Activated gamma-delta T cell treated with Interleukin-2 at 50 U/mL for 16 hours (primary cell): ENCODE measurements around the gene PTPRS.

Source experiments
- DNase-seq: peaks from one replicate; pipeline ENCODE4 v3.0.0-alpha.2; 2020

PTPRS gene

DNA sequence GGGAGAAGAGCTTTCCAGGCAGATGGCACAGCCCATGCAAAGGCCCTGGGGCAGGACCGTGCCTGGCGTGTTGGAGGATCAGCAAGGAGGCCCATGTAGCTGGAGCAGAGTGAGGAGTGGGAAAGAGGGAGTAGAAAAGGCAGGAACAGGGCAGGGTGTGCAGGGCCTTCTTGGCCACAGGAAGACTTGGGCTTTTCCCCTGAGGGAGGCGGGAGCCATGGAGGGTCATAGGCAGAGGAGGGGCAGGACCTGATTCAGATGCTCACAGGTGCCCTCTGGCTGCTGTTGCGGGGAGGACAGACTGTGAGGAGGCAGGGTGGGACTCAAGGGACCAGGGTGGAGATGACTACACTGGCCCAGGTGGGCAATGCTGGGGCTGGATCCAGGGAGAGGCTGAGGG lies 13.8 kb upstream of the PTPRS start:
- DNase-seq = no peak

DNA sequence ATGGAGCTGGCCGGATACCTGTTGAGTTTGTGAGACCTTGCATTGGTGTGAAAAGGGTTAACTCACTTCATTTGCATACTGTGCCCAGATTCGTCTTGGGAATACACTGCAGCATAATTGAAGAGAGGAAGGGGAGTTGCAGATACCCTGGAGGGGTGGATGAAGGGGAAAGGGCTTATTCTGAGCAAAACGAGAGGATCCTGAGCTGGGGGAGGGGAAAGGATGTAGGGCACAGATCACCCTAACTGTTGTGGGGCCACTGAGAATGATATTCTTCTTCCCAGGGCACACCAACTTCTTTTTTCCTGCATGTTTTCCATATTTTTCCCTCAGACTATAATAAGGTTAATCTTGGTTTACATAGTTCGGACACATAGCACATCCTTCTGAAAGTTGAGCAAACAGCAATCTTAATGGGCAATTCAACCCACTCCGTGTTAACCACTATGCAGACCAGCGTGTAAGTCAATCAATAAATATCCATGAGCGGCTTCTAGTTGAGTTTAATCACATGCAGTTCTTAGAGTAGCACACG lies 11.7 kb upstream of the PTPRS start:
- no peak for DNase-seq

DNA sequence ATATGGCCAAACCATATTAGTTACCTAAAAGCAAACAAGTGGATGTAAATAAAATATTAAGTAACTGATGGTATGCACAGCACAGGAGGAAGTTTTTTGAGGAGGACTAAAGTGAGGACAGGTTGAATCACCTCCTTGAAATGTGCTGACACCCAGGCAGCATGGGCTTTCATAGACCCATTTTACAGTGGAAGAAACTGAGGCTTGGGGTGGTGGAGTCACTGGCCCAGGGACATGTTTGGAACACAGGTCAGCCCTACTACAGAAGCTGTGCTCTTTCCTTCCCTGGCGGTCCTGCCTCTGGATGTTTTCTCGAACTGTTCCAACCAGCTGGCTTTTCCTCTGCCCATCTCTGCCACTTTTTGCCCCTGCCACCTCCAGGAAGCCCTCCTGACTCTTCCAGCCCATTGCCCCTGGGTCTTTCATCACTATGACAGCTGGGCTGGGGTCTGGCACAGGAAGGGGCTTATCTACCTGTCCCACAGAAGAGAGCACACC lies 11.2 kb upstream of the PTPRS start:
- no peak for DNase-seq

DNA sequence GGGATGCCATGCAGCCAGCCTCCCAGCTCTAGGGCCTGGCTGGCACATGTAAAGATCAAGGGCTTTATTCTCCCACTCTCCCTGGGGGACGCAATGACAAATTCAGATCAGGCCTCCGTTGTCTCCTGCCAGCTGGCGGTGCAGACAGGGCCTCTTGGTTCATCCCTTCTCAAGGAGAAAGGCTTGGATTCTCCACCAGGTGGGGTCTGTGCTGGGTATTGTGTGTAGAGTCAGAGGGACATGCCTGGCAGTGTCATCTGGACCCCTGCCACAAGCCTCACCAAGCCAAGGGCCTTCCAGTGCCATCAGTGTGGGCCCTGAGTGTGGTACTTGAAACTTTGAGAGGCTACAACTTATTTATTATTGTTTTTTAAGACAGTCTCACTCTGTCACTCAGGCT lies 8.4 kb upstream of the PTPRS start:
- DNase-seq = no peak

DNA sequence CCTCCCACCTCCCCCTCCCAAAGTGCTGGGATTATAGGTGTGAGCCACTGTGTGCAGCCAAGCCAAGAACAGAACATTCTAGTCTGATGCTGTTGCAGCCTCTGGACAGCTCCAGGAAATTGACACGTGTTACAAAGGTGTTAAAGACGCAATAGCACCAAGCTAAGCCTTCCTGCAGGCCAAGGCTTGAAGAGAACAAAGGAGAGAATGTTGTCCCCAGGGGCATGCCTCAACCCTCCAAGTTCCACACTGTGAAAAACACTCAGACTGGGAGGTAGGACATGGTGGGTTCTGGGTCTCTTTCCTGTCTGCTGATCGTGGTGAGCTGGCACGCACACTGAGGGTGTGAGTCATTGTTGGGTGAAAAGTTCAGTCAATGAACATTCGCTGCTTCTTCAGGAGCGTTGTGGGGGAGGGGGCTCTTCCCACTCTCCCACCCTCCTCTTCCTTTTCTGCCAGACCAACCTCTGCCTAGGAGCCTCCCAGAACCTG lies 5.3 kb upstream of the PTPRS start:
- no peak for DNase-seq

DNA sequence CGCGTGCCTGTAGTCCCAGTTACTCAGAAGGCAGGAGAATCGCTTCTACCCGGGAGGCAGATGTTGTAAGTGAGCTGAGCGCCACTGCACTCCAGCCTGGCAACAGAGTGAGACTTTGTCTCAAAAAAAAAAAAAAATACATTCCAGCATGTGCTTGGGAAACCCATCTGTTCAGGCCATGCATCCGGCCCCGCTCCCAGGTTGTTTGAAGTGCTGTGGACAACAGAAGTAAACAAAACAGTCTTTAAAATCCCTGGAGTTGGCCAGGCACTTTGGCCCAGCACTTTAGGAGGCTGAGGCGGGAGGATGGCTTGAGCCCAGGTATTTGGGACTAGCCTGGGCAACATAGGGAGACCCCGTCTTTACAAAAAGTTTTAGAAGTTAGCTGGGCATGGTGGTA lies 3.2 kb upstream of the PTPRS start:
- DNase-seq = no peak

DNA sequence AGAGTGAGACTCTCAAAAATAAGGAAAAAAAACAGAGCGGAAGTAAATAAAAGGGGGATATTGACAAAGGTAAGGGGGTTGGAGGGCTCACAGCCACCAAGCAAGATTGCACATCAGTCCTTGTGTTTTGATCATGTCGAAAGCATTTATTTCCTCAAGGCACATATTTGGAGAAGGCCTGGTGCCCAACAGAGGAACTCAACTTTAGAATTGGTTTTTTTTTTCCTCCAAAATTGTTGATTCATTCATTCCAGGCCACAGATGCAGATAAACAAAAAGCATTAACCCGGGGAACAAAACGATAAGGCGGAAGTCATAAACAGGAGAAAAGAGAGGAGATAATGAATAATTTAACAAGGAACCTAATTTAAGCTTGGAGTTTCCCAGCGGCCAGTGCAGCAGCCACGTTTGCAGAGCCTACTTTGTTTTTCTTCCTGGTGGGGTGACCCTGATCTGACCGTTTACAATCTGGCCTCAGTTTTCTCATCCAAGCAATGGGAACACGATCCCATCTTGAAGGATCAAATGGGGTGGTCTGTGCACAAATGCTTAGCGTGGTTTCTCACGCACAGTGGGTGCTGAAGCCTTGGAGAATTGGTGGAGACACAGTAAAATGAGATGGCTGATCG lies 2.1 kb upstream of the PTPRS start:
- DNase-seq = no peak

DNA sequence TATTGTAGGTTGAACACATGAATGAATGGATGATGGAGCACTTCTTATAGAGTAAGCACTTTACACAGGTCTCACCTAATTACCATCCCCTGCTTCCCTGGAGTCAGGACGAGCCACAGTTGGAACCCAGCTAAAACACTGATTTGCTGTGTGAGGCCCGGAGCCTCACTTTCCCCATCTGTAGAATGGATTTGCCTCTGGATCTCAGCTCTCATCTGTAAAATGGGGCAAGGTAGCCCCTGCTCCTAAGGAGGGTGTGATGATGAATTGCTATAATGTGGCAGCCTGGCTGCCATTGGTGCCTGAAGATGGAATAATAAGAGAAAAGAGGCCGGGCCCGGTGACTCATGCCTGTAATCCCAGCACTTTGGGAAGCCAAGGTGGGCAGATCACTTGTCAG lies 1.4 kb upstream of the PTPRS start:
- no peak for DNase-seq

DNA sequence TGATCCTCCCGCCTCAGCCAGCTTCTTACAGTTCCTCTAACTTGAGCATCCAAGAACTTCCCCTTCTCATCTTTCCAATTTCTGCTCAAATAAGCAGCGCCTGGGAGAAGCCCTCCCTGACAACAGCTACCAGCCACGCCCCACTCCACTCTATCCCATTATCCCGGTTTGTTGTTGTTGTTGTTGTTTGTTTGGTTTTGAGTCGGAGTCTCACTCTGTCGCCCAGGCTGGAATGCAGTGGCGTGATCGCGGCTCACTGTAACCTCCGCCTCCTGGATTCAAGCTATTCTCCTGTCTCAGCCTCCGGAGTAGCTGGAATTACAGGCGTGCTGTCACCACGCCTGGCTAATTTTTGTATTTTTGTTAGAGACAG lies 822 bp upstream of the PTPRS start:
- no peak for DNase-seq

DNA sequence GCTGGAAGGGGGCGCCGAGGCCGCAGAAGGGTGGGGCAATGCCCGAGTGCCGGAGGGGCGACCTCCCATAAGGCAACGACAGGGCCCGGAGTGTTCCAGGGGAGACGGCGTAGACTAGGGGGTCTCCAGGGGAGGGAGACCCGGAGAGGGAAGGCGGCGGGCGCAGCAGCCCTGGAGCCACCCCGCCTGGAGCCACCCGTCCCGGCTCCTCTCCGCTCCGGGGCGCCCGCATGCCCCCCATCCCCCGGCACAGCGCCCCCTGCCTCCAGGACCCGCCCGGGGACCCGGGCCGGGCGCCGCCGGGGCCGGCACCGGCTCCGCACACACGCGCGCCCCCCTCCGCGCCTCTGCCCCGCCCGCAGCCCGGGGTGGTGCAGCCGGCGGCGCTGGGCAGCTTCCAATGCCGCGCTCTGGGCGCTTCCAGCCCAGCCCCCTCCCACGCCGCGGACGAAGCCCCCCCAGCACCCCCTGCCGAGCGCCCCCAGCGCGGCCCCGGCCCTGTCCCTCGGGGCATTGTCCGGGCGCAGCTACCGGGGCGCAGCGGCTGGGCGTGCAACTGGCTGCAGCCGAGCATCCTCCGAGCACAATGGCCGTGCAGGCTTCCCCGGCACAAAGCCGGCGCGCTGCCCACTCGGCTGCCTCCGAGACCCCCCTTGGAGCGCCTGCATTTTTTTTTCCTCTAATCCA lies 519 bp downstream of the PTPRS start:
- DNase-seq = no peak

DNA sequence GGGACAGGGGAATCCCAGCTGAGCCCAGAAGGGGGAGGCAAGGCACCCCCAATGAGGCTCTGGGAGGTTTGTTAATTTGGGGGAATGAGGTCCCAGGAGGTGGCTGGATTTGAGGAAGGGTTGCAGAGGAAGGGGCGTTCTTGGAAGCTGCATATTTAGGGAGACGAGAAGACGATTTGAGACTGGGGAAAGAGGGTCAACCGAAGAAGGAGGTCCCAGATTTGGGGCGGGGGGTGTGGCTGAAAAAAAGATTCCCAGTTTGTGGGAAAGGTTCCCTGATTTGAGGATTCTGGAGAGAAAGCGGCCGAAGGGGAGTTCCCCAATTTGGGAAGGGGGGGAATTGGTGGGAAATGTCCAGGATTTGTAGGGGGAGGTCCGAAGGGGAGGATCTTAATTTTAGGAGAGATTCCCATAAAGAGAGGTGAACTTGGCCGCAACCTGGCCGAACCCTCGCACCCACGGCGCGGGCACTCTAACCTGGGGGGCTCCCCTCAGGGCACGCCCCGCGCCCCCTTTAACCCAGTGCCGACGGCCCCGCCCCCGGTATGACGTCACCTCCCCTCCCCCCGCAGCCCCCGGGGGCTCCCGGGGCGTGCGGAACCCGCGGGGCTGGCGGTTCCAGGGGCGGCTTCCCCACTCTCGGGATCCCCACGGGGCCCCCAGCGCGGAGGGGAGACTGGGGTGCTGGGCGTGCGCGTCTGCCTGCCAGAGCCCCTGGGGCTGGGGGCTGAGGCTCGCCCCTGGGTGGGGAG lies 1.2 kb downstream of the PTPRS start:
- DNase-seq = no peak

DNA sequence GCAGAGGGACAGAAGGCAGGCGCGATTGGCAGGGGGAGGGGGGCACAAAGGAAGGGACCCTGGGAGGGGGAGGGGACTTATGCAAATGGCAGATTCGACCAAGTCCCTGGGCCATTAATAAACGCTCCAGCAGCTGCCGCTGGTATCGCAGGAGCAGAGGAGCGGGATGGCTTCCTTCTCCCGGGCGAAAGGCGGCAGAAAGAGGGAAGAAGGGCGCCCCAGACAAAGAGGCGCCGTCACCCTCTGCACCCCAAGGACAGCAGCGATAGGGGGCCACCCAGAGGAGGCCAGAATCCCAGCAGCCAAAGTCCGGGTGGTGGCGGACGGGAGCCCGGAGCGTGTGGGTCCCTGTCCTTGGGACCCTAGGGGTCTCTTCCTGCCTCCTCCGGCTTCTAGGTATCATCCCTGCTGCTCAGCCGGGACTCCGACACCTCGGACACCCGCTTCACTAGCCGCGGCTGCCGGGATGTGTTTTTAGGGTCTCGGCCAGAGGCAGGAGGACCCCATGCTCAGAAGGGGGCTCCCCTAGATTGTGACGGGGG lies 1.9 kb downstream of the PTPRS start:
- no peak for DNase-seq

DNA sequence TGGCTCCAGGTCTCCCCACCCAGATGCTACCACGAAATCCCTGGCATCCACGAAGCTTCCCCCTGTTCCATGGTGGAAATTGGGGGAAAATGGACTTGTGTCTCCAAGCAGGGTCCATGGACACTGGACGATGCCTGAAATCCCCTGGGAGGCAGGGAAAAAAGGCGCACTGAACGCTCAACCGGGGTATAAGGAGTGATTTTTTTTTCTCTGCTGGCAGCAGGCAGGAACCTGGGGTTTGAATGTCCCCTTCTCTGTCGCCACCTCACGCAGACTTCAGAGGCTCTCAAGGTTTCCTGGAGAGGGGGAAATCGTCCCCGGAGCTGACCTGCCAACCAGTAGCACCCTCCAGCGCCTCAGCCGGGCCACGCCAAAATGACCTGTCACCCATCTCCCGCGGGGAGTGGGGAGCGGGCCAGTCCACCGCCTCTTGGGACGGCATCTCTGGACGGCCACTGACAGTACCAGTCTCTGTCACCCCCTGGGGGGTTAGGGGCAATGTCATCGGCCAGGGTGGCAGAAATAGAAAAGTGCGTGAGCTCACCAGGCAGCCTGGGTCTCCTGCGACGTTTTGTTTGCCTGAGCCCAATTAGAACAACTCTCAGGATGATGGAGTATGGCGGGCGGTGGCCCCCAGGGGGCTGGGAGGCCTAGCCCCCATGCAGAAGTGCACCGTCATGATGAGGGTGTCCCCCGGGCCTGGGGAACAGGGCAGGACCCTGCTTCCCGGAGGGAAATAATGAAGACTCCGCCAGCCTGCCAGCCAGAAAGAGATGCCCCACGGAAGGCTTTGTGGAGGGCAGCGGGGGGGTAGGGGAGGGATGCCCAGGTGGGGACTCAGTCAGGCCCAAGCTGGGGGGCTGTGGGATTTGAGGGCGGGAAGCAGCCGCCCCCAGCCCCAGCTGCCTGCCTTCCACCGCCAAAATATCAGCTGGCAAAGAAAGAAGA lies 2.6 kb downstream of the PTPRS start:
- no peak for DNase-seq

DNA sequence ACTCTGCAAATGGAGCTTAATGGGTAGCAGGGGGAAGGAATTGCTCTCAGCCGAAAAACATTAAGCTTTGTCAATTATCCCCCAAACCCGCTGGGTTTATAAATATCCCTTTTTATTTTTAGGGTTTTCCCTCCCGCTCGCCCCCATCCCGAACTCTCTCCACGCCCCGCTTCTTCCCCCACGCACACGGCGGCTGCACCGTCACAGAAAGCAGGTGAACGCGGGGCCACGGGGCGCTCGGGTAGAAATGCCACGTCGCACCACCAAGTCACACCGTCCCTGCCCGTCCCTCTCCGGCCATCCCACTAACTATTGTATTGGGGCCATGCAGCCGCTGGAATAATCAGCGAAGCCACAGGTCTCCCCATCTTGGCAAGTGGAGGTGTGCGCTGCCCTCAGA lies 3.5 kb downstream of the PTPRS start:
- no peak for DNase-seq

DNA sequence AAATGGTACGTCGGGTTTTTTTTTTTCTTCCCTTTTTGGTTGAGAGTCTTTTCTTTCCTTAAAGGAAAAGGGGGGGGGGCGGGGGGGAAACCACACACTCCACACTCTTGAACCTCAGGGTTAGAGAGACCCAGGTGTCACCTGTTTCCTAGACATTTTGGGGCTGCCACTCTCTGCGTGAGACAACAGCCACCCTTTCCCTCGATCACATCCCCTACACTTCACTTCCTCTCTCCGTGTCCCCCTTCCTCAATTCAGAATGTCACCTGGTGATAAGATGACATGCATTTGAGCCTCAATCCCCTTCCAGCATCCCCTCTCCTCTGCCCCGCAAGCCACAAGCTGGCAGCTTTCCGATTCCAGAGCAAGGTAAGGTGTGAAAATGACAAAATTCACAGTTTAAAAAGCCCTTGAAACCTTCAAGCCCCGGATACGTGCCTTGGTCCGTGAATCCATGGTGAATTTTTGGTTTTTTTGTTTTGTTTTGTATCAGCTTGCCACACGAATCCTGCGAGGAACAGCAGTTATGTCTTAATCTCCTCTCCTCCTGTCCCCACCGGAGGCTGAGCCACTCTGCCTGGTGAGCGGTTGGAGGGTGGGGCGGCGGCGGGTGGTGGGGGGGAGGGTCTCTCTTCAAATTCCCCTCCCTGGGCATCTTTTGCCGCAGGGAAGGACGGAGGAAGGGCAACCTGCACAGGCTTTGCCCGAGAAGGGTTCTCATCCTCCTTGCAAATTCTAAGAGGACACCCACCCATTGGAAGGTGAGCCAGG lies 4.2 kb downstream of the PTPRS start:
- DNase-seq = no peak

DNA sequence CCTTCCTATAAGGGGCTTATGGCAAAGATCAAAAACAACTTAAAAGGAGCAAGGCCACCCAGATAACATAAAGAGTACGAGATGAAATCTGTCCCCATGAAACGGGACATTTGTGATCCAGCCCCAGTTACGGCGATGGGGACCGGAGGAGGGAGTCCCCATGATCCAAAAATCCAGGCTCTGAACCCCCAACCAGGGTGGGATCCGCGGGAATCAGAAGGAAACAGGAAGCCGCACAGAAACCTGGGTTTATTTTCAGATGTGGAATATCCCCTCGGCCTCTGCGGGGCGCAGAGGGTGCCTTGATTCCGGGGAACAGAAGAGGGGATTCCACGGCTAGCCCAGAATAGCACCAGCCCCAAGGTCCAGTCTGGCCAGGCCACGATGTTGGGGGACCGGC lies 5.0 kb downstream of the PTPRS start:
- no peak for DNase-seq

DNA sequence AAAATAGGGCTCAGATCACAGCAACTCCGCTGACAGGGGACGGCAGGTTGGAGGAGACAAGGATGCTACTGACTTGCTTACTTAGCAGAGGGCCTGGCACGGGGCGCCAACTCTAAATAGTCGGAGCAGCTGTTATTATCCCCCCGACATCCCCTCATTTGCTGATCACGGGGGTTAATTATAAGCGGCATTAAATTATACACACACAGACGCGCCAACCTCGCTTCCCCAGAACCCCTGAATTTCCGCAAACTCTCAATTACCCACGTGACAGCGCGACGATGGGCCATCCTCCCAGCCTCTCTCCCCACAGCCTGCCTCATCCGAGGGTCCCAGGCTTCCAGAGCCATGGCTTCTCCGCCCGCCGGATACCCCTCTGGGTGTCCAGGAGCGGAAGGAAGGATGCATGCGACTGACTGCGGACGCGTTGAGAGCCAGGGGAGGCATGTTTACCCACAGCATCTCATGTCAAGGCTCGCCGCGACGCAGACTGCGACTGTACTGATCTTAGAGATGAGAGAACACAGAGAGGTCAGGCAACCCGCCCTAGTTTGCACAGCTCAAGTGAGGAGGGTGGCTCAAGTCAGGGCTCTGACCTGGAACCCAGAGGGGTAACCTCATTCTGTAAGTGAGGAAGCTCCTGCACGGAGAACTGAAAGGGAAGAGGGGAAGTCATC lies 5.7 kb downstream of the PTPRS start:
- DNase-seq = no peak

DNA sequence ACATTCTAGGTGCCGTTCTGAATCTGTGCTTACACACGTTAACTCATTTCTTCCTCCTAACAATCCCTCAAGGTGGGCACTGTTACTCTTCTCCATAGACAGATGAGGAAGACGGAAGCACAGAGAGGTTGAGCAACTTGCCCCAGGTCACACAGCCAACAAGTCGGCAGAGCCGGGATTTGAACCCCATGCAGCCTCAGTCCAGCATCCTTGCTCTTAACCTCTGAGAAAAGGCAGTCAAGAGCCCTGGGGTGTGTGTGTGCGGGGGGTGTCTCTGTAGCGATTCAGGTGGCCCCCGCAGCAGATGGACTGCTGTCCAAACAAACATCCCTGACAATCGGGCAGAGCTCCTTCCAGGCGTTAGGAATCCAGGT lies 6.3 kb downstream of the PTPRS start:
- no peak for DNase-seq

DNA sequence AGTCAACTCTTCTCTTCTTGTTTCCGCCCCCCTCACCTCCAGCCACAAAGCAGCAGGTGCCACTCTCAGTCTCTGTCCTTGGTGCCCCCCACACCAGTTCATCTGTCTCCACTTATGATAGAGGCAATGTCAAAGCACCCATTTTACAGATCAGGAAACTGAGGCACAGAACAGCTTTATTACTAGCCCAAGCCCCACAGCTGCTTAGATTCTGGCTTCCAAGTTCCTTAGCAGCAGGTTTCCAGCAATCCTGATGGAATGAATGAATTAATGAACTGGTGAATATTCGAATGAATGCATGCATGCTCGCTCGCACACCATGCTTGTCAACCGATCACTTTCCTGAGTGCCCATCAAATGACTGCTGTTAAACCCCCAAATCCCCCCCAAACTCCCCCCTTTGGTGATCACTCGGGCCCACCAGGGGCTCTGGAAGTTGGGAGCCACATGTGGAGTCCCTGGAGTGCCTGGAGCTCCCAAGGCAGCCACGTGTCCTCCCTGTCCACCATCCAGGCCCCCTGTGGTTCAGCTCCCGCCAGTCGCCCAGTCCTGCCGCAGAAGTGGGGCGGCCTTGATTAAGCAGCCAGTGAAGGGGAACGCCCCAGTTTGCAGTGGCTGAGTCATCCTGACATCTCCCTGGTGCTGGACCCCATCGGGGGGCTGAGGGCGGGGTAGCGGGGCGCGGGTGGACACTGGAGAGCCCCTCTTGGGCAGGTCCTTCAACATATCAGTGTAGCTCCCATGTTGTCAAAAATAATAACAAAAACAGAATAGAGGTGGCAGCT lies 6.8 kb downstream of the PTPRS start:
- no peak for DNase-seq

DNA sequence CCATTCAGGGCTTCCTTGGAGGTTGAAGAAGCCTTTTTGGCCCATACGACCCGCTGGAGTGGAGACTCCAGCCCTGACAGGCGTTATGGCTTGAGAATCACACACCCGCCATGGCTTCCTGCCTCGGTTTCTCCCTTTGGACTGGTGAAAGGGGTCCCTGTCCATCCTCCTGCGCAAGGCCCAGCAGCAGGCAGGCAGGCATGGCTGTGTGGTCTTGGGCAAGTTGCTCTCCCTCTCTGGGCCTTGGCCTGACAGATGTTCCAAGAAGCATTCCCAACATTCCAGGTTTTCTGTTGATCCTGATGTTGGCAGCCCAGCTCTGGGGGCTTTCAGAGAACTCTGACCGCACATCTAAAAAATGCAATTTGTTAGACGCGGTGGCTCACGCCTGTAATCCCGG lies 8.1 kb downstream of the PTPRS start:
- no peak for DNase-seq
